Activated CD4-positive, CD25-positive, alpha-beta regulatory T cell treated with anti-CD3 and anti-CD28 coated beads, Interleukin-2, amount 50 U/mL, for 16 hours (primary cell): ENCODE results near the gene TIPIN.
A peak's percentile ranks its signal among the peaks of the same experiment; 100 is the strongest.

Experiments used
- DNase-seq: peaks from one replicate; pipeline ENCODE4 v3.0.0-alpha.2; 2020; ENCODE audit warnings: low read depth, low spot score

Gene TIPIN

DNA sequence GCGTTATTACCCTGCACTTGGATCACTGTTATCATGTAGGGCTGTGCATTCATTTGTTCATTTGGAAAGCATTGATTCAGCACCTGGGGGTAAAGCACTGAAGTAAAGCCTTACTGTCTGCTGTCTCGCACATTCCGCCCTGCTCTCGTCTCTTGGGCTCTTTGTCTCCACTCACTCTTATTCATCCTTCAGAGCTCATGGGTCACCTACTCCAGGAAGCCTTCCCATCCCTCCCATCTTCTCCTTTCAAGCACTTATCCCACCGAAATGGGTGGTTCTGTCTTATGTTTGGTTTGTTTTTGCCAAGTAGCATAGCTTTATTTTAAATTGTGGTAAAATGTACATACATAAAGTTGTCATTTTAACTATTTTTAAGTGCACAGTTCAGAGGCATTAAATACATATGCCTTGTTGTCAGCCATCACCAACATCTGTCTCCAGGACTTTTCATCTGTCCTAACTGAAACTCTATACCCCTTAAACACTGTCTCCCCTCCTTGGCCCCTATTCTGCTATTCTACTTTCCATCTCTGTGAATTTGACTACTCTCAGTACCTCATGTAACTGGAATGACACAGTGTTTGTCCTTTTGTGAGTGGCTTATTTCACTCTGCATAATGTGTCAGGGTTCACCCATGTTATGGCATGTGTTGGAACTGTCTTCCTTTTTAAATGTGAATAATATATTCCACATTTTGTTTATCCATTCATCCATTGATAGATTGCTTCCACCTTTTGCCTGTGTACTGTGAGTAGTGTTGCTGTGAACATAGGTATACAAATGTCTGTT, 53.8 kb downstream of the TIPIN start:
- DNase-seq: no peak

DNA sequence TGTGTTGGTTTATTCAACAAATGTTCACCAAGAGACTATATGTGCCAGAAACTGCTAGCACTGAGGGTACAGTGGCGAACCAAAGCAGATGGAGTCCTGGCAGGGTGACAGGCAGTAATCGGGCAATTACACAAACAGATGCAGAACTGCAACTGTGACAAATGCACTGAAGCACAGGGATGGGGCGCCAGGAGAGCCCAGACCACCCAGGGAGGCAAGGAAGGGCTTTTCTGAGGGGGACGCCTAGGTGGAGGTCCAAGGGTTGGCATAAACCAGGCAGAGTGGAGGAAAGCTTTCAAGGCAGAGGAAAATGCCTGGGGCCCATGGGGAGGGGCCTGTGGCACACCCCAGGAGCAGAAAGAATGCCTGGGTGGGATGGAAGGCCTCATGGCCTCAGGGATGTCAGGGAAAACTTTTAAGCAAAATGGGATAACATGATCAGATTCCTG, 57.7 kb downstream of the TIPIN start:
- DNase-seq: no peak

DNA sequence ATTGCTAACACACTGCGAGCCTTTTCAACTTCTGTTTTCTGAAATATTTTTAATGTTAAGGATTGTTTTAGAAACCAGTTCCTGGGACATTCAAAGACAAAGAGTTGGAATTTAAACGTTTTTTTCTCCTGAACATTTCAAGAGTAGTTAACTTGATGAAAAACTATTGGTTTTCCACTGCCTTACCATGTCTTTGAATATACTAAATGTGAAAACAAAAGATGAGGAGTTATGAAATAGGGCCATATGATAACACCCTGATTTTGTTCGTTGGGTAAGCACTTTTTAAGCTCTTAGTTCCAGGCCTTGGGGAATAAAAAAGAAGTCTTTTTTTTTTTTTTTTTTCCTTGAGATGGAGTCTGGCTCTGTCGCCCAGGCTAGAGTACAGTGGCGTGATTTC, 60.3 kb downstream of the TIPIN start:
- DNase-seq: no peak

DNA sequence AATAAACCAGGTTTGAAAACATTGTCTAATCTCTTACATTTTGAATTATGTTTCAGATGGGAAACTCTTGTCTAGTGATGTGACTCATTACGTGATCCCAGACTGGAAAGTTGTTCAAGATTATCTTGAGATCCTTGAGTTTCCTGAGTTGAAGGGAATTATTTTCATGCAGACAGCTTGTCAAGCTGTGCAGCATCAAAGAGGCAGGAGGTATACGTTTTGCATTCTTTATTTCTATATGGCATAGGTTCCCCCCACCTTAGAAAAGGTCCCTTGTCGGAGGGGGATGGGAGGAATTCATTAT, 61.6 kb downstream of the TIPIN start:
- no peak for DNase-seq

DNA sequence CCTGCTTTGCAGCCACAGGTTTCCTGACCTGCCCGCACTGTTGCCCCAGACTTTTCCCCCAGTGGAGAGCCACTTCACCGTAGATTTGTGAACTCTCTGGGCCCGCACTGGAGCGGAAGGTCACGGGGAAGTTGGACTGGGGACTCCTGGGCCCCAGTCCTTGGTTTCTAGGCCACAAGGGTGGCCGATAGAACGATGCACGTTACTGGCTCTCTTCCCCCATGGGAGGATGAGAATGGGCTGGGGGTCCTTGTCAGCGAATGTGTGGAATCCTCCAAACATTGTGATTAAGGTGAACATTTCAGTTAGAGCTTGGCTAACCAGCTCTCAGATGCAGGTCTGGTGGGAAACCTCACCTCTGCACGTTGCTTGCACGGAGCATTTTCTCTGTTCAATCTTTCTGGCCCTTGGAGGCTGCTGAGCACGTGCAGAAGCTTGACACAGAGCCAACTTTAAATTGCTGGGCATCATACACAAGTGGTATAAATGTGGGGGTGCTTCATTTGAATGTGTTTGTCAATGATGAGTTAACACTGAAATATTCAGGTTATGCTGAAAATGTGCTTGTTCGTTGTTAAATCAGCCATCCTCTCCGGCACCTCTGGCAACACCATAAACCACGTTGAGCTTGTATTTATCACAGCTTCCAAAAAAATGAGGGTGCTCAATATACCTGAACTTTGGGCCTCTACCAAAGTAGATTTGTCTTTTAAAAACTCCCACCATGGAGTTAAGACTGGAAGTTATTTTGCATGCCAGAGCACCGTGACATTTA, 62.1 kb downstream of the TIPIN start:
- DNase-seq: no peak

DNA sequence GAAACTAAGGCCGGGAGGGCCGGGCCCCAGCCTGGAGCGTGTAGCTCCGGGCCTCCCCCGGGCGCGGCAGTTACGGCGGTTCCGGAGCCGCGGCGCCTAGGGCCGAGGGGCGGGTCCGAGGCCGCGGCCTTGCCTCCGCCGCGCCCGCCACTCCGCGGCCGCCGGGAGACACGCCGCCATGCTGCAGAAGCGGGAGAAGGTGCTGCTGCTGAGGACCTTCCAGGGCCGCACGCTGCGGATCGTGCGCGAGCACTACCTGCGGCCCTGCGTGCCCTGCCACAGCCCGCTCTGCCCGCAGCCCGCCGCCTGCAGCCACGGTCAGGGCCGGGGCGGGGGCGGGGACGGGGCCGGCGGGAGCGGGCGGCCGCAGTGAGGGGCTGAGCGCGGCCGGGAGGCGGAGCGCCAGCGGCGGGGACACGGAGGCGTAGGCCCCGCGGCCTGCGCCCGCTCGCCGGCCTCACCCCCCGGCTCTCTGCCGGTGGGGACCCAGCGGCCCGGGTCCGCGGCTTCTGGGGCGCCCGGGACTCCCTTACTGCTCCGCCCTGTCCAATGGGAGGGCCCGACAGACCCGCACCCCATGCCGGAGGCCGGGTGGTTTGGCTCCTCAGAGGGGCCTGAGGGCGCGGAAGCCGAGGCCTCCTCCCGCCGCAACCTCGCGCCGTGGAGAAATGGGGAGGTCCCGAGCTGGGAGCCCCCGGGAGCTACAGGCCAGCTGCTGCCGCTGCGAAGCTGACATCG, 62.9 kb downstream of the TIPIN start, which contains the start of gene DIS3L:
TSS of gene DIS3L (plus strand) at position 150 of the 738 bp plus-strand sequence. CDS start at position 179, 29 bp downstream.
- peak; percentile 25 for DNase-seq

DNA sequence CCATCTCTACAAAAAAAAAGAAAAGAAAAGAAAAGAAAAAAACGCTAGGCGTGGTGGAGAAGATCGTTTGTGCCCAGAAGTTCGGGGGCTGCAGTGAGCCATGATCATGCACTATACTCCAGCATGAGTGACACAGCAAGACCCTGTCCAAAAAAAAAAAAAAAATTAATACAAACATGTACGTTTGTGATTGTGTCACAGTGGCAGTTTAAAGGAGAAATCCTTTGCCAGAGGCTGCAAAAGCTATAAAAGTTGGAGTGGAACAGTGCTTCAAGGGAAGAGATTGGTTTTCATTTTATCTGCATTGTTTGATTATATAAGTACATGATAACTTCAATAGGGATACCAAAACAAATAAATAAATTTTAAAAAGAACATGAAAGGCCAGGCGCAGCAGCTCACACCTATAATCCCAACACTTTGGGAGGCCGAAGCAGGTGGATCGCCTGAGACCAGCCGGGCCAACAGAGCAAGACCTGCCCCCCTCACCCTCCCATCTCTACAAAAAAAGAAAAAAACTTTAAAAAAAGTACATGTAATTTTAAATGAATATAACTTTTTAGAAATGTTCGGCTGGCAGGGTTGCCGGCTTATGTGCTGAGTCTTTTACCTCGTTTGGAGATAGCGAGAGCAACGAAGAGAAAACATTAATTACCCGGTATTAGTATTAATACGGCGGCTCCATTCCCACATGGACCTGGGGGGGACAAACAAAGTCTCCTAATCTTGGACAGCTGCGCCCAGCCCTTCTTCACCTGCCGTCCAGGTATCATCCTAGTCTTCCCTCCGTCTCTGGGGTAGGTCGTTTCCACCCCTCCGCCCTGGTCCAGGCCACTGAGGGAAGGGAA, 63.7 kb downstream of the TIPIN start:
- no peak for DNase-seq

DNA sequence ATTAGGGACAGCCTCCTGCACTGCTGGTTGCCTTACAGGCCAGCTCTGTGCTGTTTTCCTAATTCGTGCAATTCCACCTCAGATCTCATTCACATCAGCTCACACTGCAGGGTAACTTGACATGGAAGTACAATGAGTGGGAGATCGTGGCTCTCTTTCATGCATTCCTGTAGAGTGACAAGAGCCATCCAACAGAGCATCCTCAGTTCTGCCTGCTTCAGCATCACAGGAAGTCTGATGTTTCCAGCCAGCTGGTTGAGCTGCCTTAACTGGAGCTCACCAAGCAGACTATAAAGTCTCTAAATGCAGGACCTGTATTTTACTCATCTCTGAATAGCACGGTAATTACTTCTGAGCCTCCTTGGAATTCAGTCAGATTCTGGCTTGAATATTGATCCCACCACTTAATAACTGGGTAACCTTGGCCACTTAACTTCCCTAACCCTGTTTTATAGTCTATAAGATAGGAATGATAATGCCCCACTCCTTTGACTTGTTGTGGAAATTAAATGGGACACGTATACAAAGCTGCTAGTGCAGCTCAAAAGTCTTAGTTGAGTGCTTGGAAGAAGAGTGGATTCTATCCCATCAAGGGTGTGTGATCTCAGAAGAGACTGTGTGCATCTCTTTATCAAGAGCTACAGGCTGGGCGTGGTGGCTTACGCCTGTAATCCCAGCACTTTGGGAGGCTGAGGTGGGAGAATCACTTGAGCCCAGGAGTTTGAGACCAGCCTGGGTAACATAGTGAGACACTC, 64.5 kb downstream of the TIPIN start:
- no peak for DNase-seq

DNA sequence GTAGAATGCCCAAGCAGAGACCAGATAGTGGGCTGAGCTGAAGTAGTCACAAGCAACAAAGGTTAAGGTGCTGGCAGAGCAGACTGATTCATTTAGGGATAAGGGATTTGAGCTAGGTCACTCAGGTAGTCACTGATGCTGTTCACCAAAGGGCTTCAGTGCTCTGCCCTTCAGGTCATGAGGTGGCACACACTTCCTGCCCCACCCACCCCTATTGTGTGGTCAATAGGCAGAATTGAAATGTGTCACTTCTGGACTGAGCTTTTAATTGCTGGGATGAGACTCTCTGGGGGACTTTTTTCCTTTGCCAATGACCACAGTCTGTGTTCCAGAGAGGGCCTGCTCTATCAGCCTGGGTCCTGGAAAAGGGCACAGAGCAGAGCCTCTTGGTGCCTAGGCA, 66.0 kb downstream of the TIPIN start:
- no peak for DNase-seq

DNA sequence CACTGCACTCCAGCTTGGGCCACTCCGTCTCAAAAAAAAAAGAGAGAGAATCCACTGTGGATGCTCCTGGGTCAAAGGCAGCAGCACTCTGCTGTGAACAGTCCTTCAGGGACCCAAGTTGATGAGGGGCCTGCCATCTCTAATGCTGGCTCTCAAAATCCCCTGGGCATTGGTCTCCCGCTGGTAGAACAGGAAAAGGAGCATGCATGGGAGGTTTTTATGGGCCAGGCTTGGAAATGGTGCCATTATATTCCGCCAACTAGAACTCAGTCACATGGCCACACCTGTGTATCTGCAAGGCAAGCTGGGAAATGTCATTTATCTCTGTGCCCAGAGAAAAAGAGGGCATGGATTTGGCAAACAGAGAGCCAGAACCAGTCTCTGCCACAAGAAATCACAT, 66.5 kb downstream of the TIPIN start:
- no peak for DNase-seq

DNA sequence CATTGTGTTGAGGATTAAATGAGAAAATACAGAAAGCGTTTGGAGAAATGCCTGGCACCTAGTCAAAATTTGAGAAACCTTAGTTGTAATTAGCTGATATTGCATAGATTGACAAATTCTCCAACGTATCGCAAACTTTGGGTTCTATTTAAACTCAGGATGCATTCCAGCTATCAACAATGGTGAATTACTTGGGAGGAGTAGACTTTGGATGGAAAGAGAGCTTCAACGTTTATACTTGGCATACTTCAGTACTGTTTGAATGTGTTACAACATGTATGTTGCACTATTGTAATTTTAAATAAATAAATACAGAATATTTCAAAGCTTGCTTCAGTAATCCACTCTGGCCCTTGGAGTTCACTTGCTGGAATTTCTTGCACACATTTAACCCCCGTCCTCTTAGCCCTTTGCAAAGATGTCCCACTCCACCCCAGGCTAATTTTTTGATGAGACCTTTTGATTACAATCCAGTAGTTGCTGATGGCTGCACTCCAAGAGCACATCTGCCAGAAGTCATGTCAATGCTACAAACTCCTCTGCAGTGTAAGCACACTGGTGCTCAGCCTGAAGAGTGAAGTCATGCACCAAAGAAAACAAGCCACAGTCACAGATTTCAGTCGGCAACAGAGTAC, 67.8 kb downstream of the TIPIN start:
- no peak for DNase-seq

DNA sequence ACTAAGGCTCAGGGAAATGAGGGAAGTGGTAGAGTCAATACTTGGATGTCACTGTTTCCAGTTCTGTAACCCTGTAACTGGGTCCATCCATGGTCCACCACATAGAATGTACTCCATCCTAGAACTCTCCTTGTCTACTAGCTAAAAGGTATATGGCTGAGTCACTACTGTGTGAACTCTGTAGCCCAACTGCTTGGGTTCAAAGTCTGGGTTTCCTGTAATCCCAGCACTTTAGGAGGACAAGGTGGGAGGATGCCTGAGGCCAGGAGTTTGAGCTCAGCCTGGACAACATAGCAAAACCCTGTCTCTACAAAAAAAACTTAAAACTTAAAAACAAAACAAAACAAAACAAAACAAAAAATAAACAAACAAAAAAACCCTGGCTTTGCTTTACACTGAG, 68.4 kb downstream of the TIPIN start:
- no peak for DNase-seq

DNA sequence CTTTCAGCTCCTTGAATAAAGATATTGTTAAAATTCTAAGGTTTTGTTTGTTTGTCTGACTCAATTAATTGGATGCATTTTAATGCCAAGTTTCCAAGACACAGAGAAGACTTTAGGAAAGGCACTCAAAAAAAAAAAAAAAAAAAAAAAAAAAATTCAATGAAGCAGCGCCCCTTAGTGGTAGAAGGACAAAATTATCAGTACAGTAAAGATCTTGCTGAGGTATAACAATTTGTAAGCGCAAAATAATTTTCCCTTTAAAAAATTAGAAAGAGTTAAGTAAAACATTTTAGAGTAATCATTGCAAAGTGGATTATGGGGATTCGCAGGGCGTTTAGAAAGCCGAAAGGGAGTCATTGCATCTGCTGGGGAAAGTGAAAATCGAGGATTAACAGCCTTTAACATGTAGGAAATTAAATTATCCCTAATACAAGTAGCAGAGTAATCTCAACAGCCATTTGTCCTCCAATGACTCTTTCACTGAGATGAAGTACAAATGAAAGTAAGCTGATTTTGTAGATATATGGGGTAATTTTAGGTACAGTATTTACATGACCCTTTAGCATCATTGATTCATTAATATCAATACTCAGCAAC, 68.9 kb downstream of the TIPIN start:
- DNase-seq: no peak
